ENCODE data around the gene APOC4.
"Not testable (repeated sequence)": the region's sequence is repeated elsewhere in the genome, so short reads cannot be mapped to it uniquely, and the experiment has no call there.

GRCh38 chr19:44913512-44914432, 28.3 kb upstream of the APOC4 start:
- TF ChIP-seq, protein P1, sequence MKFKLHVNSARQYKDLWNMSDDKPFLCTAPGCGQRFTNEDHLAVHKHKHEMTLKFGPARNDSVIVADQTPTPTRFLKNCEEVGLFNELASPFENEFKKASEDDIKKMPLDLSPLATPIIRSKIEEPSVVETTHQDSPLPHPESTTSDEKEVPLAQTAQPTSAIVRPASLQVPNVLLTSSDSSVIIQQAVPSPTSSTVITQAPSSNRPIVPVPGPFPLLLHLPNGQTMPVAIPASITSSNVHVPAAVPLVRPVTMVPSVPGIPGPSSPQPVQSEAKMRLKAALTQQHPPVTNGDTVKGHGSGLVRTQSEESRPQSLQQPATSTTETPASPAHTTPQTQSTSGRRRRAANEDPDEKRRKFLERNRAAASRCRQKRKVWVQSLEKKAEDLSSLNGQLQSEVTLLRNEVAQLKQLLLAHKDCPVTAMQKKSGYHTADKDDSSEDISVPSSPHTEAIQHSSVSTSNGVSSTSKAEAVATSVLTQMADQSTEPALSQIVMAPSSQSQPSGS (tag by site-specific recombination; IDR thresholded peaks at IDR 0.05; ENCODE audit: low read depth) = not testable (repeated sequence)
- not testable (repeated sequence) for TF ChIP-seq ZNF558 (tag by site-specific recombination; IDR thresholded peaks at IDR 0.05); ZBTB17 (tag by site-specific recombination; IDR thresholded peaks at IDR 0.05); ZNF169 (tag by site-specific recombination; IDR thresholded peaks at IDR 0.05); ZNF157 (tag by site-specific recombination; IDR thresholded peaks at IDR 0.05); ZNF488 (tag by site-specific recombination; IDR thresholded peaks at IDR 0.05); ZNF610 (tag by site-specific recombination; IDR thresholded peaks at IDR 0.05; ENCODE audit: borderline replicate concordance); PATZ1 (tag by site-specific recombination; IDR thresholded peaks at IDR 0.05); WT1 (tag by site-specific recombination; IDR thresholded peaks at IDR 0.05); ZNF18 (tag by site-specific recombination; IDR thresholded peaks at IDR 0.05); ZNF654 (tag by site-specific recombination; IDR thresholded peaks at IDR 0.05; ENCODE audit: low read depth); ZNF10 (tag by site-specific recombination; IDR thresholded peaks at IDR 0.05)
- TF ChIP-seq, protein P2, sequence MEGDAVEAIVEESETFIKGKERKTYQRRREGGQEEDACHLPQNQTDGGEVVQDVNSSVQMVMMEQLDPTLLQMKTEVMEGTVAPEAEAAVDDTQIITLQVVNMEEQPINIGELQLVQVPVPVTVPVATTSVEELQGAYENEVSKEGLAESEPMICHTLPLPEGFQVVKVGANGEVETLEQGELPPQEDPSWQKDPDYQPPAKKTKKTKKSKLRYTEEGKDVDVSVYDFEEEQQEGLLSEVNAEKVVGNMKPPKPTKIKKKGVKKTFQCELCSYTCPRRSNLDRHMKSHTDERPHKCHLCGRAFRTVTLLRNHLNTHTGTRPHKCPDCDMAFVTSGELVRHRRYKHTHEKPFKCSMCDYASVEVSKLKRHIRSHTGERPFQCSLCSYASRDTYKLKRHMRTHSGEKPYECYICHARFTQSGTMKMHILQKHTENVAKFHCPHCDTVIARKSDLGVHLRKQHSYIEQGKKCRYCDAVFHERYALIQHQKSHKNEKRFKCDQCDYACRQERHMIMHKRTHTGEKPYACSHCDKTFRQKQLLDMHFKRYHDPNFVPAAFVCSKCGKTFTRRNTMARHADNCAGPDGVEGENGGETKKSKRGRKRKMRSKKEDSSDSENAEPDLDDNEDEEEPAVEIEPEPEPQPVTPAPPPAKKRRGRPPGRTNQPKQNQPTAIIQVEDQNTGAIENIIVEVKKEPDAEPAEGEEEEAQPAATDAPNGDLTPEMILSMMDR (tag by site-specific recombination; IDR thresholded peaks at IDR 0.05) = not testable (repeated sequence)
